ENCODE measurements around the gene IL11RA.

DNA sequence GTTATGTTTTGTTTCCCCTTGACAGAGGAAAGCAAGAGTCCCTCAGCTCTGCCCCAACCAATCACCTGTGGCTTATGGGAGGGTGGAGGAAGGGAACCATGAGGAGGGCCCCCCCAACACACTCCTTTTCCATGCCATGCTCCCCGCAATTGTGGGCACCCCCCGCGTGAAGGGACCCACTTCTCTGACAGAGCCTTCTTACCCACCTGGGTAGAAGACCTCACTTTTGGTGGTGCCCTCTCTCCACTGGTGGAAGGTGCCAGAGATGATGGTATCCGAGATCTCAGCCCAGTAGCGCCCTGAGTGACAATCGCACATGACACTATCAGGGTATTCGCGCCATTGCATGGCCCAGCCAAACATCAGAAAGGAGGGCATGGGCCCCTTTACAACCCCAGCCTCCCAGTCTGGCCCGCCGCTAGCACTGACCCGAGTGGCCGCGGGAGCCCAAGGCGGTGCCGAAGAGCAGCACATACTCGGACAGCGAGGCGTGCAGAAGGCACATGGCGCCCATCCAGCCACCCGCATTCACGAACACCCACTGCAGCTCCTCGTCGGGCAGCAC lies 15.1 kb upstream of the IL11RA start:
- TF ChIP-seq CTCF (IDR thresholded peaks at IDR 0.05) (no peak), POLR2A (IDR thresholded peaks at IDR 0.05) (no peak)
